ENCODE results near the gene LHX2.
A peak's percentile ranks its signal among the peaks of the same experiment; 100 is the strongest.

LHX2 gene

GRCh38 chr9:124045830-124046177, 34.2 kb downstream of the LHX2 start:
- DNase-seq (ENCODE audit: low read depth in 1 of 2, low spot score in 1 of 2) = no peak
- in situ Hi-C loops (cut with HindIII; ENCODE audit: low pct_unique_long_range_greater_than_20kb, low sequenced_read_pairs) = no loop called here
- no peak for TF ChIP-seq JUND (IDR thresholded peaks at IDR 0.05; ENCODE audit: low read depth)

GRCh38 chr9:124046189-124046588, 34.6 kb downstream of the LHX2 start:
- TF ChIP-seq JUND (IDR thresholded peaks at IDR 0.05; ENCODE audit: low read depth) = no peak
- in situ Hi-C loops (cut with HindIII; ENCODE audit: low pct_unique_long_range_greater_than_20kb, low sequenced_read_pairs) = no loop called here

GRCh38 chr9:124047251-124047672, 35.7 kb downstream of the LHX2 start:
- TF ChIP-seq JUND (IDR thresholded peaks at IDR 0.05; ENCODE audit: low read depth) = no peak
- DNase-seq (ENCODE audit: low read depth in 1 of 2, low spot score in 1 of 2) = no peak
- in situ Hi-C loops (cut with HindIII; ENCODE audit: low pct_unique_long_range_greater_than_20kb, low sequenced_read_pairs) = no loop called here

More at GRCh38 chr9:124046189-124046588, 34.6 kb downstream of the LHX2 start:
- no peak for DNase-seq (ENCODE audit: low read depth in 1 of 2, low spot score in 1 of 2)

DNA sequence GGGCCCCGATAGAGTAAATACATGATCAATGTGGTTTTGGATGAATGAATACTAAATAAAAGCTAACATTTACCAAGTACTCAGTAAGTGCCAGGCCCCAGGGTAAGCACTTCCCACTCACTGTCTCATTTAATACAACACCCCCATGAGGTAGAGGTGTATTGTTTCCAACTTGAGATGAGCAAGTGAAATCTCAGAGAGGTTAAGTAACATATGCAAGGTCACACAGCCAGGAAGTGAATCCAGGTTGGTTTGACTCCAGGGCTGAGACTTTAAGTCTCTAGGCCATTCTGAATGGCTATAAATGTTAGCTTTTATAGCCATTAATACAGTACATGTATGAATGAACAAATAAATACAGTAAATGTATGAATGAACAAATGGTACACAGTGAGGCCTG, 39.4 kb downstream of the LHX2 start:
- TF ChIP-seq JUND (IDR thresholded peaks at IDR 0.05; ENCODE audit: low read depth) = no peak
- DNase-seq (ENCODE audit: low read depth in 1 of 2, low spot score in 1 of 2) = no peak
- in situ Hi-C loops (cut with HindIII; ENCODE audit: low pct_unique_long_range_greater_than_20kb, low sequenced_read_pairs) = no loop called here

DNA sequence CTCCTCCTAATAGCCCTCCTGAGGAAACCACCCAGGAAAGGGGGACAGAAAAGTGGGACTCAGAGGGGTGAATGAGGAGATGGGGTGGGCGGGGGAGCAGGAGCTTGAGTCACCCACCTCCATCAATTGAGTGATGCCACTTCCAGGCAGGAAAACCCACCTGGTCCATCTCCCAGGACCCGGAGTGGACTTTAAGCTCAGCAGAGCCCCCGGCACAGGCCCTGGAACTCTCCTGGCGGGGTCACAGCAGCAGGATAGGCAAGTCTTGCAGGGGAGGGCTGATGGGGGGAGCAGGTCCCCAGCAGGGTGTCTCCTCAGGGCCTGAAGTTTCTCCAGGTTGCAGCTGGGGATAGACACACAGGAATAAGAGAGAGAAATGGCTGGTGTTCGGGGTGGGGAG, 40.8 kb downstream of the LHX2 start:
- in situ Hi-C loops (cut with HindIII; ENCODE audit: low pct_unique_long_range_greater_than_20kb, low sequenced_read_pairs) = no loop called here
- no peak for TF ChIP-seq JUND (IDR thresholded peaks at IDR 0.05; ENCODE audit: low read depth)
- DNase-seq (ENCODE audit: low read depth in 1 of 2, low spot score in 1 of 2) = no peak

GRCh38 chr9:124054582-124055227, 43.1 kb downstream of the LHX2 start:
- in situ Hi-C loops (cut with HindIII; ENCODE audit: low pct_unique_long_range_greater_than_20kb, low sequenced_read_pairs) = no loop called here
- TF ChIP-seq JUND (IDR thresholded peaks at IDR 0.05; ENCODE audit: low read depth) = no peak
- DNase-seq (ENCODE audit: low read depth in 1 of 2, low spot score in 1 of 2) = no peak

- no peak for TF ChIP-seq JUND (IDR thresholded peaks at IDR 0.05; ENCODE audit: low read depth)
- in situ Hi-C loops (cut with HindIII; ENCODE audit: low pct_unique_long_range_greater_than_20kb, low sequenced_read_pairs) = no loop called here
- no peak for DNase-seq (ENCODE audit: low read depth in 1 of 2, low spot score in 1 of 2)
Observed at GRCh38 chr9:124060844-124061605, 49.5 kb downstream of the LHX2 start.

- TF ChIP-seq JUND (IDR thresholded peaks at IDR 0.05; ENCODE audit: low read depth) = no peak
- in situ Hi-C loops (cut with HindIII; ENCODE audit: low pct_unique_long_range_greater_than_20kb, low sequenced_read_pairs) = no loop called here
- DNase-seq (ENCODE audit: low read depth in 1 of 2, low spot score in 1 of 2) = no peak
Observed at GRCh38 chr9:124062172-124062571, 50.6 kb downstream of the LHX2 start.

DNA sequence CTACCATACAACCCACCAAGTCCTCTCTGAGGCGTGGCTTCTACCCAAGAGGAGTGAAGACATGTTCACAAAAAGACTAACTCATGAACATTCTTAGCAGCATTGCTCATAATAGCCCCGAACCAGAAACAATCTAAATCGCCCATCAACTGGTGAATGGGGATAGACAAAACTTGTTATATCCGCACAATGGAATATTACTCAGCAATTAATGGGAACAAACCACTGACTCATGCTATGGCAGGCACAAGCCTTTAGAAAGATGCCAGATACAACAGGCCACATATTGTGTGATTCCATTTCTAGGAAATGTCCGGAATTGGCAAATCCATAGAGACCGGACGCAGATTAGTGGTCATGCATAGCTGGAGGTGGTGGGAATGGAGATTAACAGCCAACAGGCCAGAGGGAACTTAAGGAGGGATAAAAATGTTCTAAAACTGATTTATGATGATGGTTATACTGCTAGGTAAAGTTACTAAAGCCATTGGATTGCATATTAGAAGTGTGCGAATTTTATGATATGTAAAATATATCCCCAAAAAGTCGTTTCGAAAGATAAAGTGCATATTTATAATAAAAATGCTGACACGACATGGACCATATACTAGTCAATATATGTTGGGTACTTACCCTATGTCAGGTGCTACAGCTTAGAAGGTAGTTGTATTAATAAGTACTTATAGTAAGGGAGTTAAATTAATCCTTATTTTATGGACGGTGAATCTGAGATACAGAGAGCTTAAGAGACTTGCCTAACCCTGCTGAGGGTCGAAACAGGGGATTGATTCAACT, 55.4 kb downstream of the LHX2 start:
- in situ Hi-C loops (cut with HindIII; ENCODE audit: low pct_unique_long_range_greater_than_20kb, low sequenced_read_pairs) = no loop called here
- no peak for TF ChIP-seq JUND (IDR thresholded peaks at IDR 0.05; ENCODE audit: low read depth)
- DNase-seq (ENCODE audit: low read depth in 1 of 2, low spot score in 1 of 2) = no peak

GRCh38 chr9:124068251-124068650, 56.7 kb downstream of the LHX2 start:
- no peak for TF ChIP-seq JUND (IDR thresholded peaks at IDR 0.05; ENCODE audit: low read depth)
- in situ Hi-C loops (cut with HindIII; ENCODE audit: low pct_unique_long_range_greater_than_20kb, low sequenced_read_pairs) = no loop called here

GRCh38 chr9:124074746-124075145, 63.2 kb downstream of the LHX2 start:
- peak in 1 of 2 experiments; percentile 51 for DNase-seq (ENCODE audit: low read depth in 1 of 2, low spot score in 1 of 2)
- in situ Hi-C loops (cut with HindIII; ENCODE audit: low pct_unique_long_range_greater_than_20kb, low sequenced_read_pairs) = no loop called here
- TF ChIP-seq JUND (IDR thresholded peaks at IDR 0.05; ENCODE audit: low read depth) = no peak

More at GRCh38 chr9:124068251-124068650, 56.7 kb downstream of the LHX2 start:
- no peak for DNase-seq (ENCODE audit: low read depth in 1 of 2, low spot score in 1 of 2)

- TF ChIP-seq JUND (IDR thresholded peaks at IDR 0.05; ENCODE audit: low read depth) = no peak
- in situ Hi-C loops (cut with HindIII; ENCODE audit: low pct_unique_long_range_greater_than_20kb, low sequenced_read_pairs) = no loop called here
- DNase-seq (ENCODE audit: low read depth in 1 of 2, low spot score in 1 of 2) = no peak
Observed at GRCh38 chr9:124075761-124076160, 64.2 kb downstream of the LHX2 start.
